WI38 (cell line): ENCODE results near the gene BHLHE40.

ENCODE experiments used
- H3K4me3 ChIP-seq: 2 replicates; pipeline ENCODE4 v1.5.1; 2011; ENCODE audit warnings: low read depth, mild to moderate bottlenecking, control low read depth, low read length
- CTCF ChIP-seq: IDR thresholded peaks from 2 replicates; pipeline ENCODE4 v1.5.1; 2012; ENCODE audit warnings: low read depth, mild to moderate bottlenecking, control low read depth, low read length

Gene BHLHE40

GRCh38 chr3:4981294-4981664 is 2.0 kb downstream of the BHLHE40 start:
- no peak for TF ChIP-seq CTCF
- H3K4me3 ChIP-seq = peak overlapping the region; percentile 70

GRCh38 chr3:4981665-4982494 is 2.6 kb downstream of the BHLHE40 start:
- peak overlapping the region; percentile 70 for H3K4me3 ChIP-seq
- no peak for TF ChIP-seq CTCF

GRCh38 chr3:4982773-4983738 is 3.8 kb downstream of the BHLHE40 start:
- no peak for TF ChIP-seq CTCF
- H3K4me3 ChIP-seq = peak overlapping the region; percentile 42

- TF ChIP-seq CTCF = no peak
- H3K4me3 ChIP-seq = peak overlapping the region; percentile 42
Observed at GRCh38 chr3:4983739-4984510, 4.7 kb downstream of the BHLHE40 start.

GRCh38 chr3:4984511-4984864 is 5.3 kb downstream of the BHLHE40 start:
- H3K4me3 ChIP-seq = peak overlapping the region; percentile 42
- no peak for TF ChIP-seq CTCF

GRCh38 chr3:4985330-4986174 is 6.3 kb downstream of the BHLHE40 start:
- no peak for TF ChIP-seq CTCF
- H3K4me3 ChIP-seq = no peak overlapping the region
